Measurements from ENCODE around the gene JAML.

Gene JAML

GRCh38 chr11:118264569-118265465, 40.0 kb upstream of the JAML start:
- no peak for DNase-seq
- Histone ChIP-seq H3K4me1 (peaks cover 0 to 9% (median 5%) of the 10 kb centered on the region in 4 donors), H3K4me3 (peak overlapping the region in 1 of 2 donors; percentile 45), H3K36me3 (no peaks in the 10 kb centered on the region), H3K27me3 (peaks cover 0 to 35% of the 10 kb centered on the region in 2 donors), H3K27ac (no peak overlapping the region), H3K9me3 (no peaks in the 10 kb centered on the region)
- TF ChIP-seq, protein P1, sequence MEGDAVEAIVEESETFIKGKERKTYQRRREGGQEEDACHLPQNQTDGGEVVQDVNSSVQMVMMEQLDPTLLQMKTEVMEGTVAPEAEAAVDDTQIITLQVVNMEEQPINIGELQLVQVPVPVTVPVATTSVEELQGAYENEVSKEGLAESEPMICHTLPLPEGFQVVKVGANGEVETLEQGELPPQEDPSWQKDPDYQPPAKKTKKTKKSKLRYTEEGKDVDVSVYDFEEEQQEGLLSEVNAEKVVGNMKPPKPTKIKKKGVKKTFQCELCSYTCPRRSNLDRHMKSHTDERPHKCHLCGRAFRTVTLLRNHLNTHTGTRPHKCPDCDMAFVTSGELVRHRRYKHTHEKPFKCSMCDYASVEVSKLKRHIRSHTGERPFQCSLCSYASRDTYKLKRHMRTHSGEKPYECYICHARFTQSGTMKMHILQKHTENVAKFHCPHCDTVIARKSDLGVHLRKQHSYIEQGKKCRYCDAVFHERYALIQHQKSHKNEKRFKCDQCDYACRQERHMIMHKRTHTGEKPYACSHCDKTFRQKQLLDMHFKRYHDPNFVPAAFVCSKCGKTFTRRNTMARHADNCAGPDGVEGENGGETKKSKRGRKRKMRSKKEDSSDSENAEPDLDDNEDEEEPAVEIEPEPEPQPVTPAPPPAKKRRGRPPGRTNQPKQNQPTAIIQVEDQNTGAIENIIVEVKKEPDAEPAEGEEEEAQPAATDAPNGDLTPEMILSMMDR (IDR thresholded peaks at IDR 0.05) = no peak
- intact Hi-C loops (cut with DNase I; ENCODE audit: low total_unique reads) = no loop called here

GRCh38 chr11:118263695-118264568, 39.1 kb upstream of the JAML start, which contains the start of gene MPZL2:
Gene MPZL2, minus strand, starts transcription at chr11:118264297. Its CDS starts 144 bp downstream, at chr11:118264153.
- peaks cover 0 to 9% (median 5%) of the 10 kb centered on the region in 4 donors for H3K4me1 ChIP-seq
- no peaks in the 10 kb centered on the region for H3K36me3 ChIP-seq
- DNase-seq = peak in 1 of 2 donors; percentile 26
- H3K4me3 ChIP-seq = peak within 1 kb of the TSS; percentile 36 to 45
- H3K27me3 ChIP-seq = peaks cover 0 to 30% of the 10 kb centered on the region in 2 donors
- TF ChIP-seq, protein P1 (IDR thresholded peaks at IDR 0.05) = no peak
- no peak within 1 kb of the TSS for H3K27ac ChIP-seq
- intact Hi-C loops (cut with DNase I; ENCODE audit: low total_unique reads) = no loop called here
- no peaks in the 10 kb centered on the region for H3K9me3 ChIP-seq

- no peak for DNase-seq
- Histone ChIP-seq H3K9me3 (no peaks in the 10 kb centered on the region), H3K4me3 (peak overlapping the region in 1 of 2 donors; percentile 1), H3K27me3 (peaks cover 0 to 30% of the 10 kb centered on the region in 2 donors), H3K36me3 (no peaks in the 10 kb centered on the region), H3K4me1 (peaks cover 0 to 9% (median 5%) of the 10 kb centered on the region in 4 donors), H3K27ac (no peak overlapping the region)
- intact Hi-C loops (cut with DNase I; ENCODE audit: low total_unique reads) = no loop called here
- TF ChIP-seq, protein P1 (IDR thresholded peaks at IDR 0.05) = no peak
These were observed 38.3 kb upstream of the JAML start for GRCh38 chr11:118263112-118263511.

- no peaks in the 10 kb centered on the region for H3K36me3 ChIP-seq
- DNase-seq = no peak
- TF ChIP-seq, protein P1 (IDR thresholded peaks at IDR 0.05) = no peak
These were observed 35.5 kb upstream of the JAML start for GRCh38 chr11:118260353-118260752.

DNA sequence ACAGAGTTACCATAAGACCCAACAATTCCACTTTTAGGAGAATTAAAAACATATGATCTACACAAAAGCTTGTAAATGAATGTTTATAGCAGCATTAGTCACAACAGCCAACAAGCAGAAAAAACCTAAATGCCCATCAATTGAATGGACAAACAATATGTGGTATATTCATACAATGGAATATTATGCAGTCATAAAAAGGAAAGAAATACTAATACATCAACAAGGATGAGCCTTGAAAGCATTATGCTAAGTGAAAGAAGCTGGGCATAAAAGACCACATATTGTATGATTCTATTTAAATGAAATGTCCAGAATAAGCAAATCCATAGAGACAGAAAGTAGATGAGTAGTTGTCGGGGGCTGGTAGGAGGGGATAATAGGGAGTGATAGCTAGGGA, 34.3 kb upstream of the JAML start:
- no peak for DNase-seq
- H3K9me3 ChIP-seq = no peaks in the 10 kb centered on the region
- intact Hi-C loops (cut with DNase I; ENCODE audit: low total_unique reads) = no loop called here
- peaks cover 0 to 31% of the 10 kb centered on the region in 2 donors for H3K27me3 ChIP-seq
- TF ChIP-seq, protein P1 (IDR thresholded peaks at IDR 0.05) = no peak
- H3K36me3 ChIP-seq = no peaks in the 10 kb centered on the region
- no peak overlapping the region for H3K27ac ChIP-seq
- H3K4me3 ChIP-seq = no peak overlapping the region
- peaks cover 0 to 6% (median 4%) of the 10 kb centered on the region in 4 donors for H3K4me1 ChIP-seq

More at GRCh38 chr11:118260353-118260752, 35.5 kb upstream of the JAML start:
- H3K27me3 ChIP-seq = peaks cover 0 to 30% of the 10 kb centered on the region in 2 donors
- peaks cover 0 to 9% (median 4%) of the 10 kb centered on the region in 4 donors for H3K4me1 ChIP-seq
- H3K27ac ChIP-seq = no peak overlapping the region
- no peak overlapping the region for H3K4me3 ChIP-seq
- H3K9me3 ChIP-seq = no peaks in the 10 kb centered on the region
- intact Hi-C loops (cut with DNase I; ENCODE audit: low total_unique reads) = no loop called here
